Effector memory CD4-positive, alpha-beta T cell (primary cell): ENCODE results near the gene GGCX.
"Not testable (repeated sequence)": the region's sequence is repeated elsewhere in the genome, so short reads cannot be mapped to it uniquely, and the experiment has no call there.

Experiments
- DNase-seq, 3 donors: peaks; one replicate each; pipeline ENCODE4 v3.0.0-alpha.2; 2020
- H3K27ac ChIP-seq: 2 replicates; pipeline ENCODE4 v1.7.0; 2013; ENCODE audit warnings: mild to moderate bottlenecking, low read length, moderate library complexity; ENCODE audit not compliant: insufficient read depth, poor library complexity, severe bottlenecking
- H3K27me3 ChIP-seq: replicated peaks from 2 replicates; pipeline ENCODE4 v1.7.0; 2013; ENCODE audit warnings: mild to moderate bottlenecking, low read length; ENCODE audit not compliant: insufficient read depth, control insufficient read depth, poor library complexity, severe bottlenecking
- H3K36me3 ChIP-seq: 2 replicates; pipeline ENCODE4 v1.7.0; 2013; ENCODE audit warnings: mild to moderate bottlenecking, low read length, moderate library complexity; ENCODE audit not compliant: control insufficient read depth, insufficient read depth
- H3K4me1 ChIP-seq: 2 replicates; pipeline ENCODE4 v1.7.0; 2013; ENCODE audit warnings: low read length, mild to moderate bottlenecking; ENCODE audit not compliant: control insufficient read depth, insufficient read depth, poor library complexity, severe bottlenecking
- H3K4me3 ChIP-seq: 2 replicates; pipeline ENCODE4 v1.7.0; 2013; ENCODE audit warnings: low read length, low read depth, mild to moderate bottlenecking; ENCODE audit not compliant: insufficient read depth, poor library complexity, severe bottlenecking
- H3K9me3 ChIP-seq: 2 replicates; pipeline ENCODE4 v1.7.0; 2013; ENCODE audit warnings: mild to moderate bottlenecking, low read length, moderate library complexity; ENCODE audit not compliant: control insufficient read depth

GGCX gene

GRCh38 chr2:85549826-85550225 is 11.5 kb downstream of the GGCX start:
- H3K9me3 ChIP-seq = no peaks in the 10 kb centered on the region
- no peak overlapping the region for H3K4me3 ChIP-seq
- H3K4me1 ChIP-seq = no peaks in the 10 kb centered on the region
- H3K27me3 ChIP-seq = no peaks in the 10 kb centered on the region
- peaks cover 54% of the 10 kb centered on the region for H3K36me3 ChIP-seq
- H3K27ac ChIP-seq = no peak overlapping the region
- no peak for DNase-seq

- no peak for DNase-seq
- H3K4me1 ChIP-seq = no peaks in the 10 kb centered on the region
- peaks cover 54% of the 10 kb centered on the region for H3K36me3 ChIP-seq
- no peak overlapping the region for H3K4me3 ChIP-seq
- H3K9me3 ChIP-seq = no peaks in the 10 kb centered on the region
- H3K27me3 ChIP-seq = no peaks in the 10 kb centered on the region
- no peak overlapping the region for H3K27ac ChIP-seq
Observed at GRCh38 chr2:85549095-85549494, 12.2 kb downstream of the GGCX start.

GRCh38 chr2:85548608-85548900 is 12.7 kb downstream of the GGCX start:
- H3K4me1 ChIP-seq = no peaks in the 10 kb centered on the region
- no peaks in the 10 kb centered on the region for H3K9me3 ChIP-seq
- H3K4me3 ChIP-seq = no peak overlapping the region
- no peaks in the 10 kb centered on the region for H3K27me3 ChIP-seq
- H3K36me3 ChIP-seq = peaks cover 50% of the 10 kb centered on the region
- DNase-seq = no peak
- no peak overlapping the region for H3K27ac ChIP-seq

GRCh38 chr2:85547859-85548607 is 13.3 kb downstream of the GGCX start:
- H3K4me1 ChIP-seq = no peaks in the 10 kb centered on the region

GRCh38 chr2:85547089-85547858 is 14.0 kb downstream of the GGCX start:
- H3K36me3 ChIP-seq = peaks cover 49% of the 10 kb centered on the region
- no peaks in the 10 kb centered on the region for H3K9me3 ChIP-seq
- no peaks in the 10 kb centered on the region for H3K27me3 ChIP-seq
- H3K4me1 ChIP-seq = no peaks in the 10 kb centered on the region
- no peak overlapping the region for H3K27ac ChIP-seq
- DNase-seq = no peak
- H3K4me3 ChIP-seq = no peak overlapping the region

More at GRCh38 chr2:85547859-85548607, 13.3 kb downstream of the GGCX start:
- peaks cover 47% of the 10 kb centered on the region for H3K36me3 ChIP-seq
- H3K4me3 ChIP-seq = no peak overlapping the region
- no peak overlapping the region for H3K27ac ChIP-seq
- no peak for DNase-seq
- H3K9me3 ChIP-seq = no peaks in the 10 kb centered on the region
- no peaks in the 10 kb centered on the region for H3K27me3 ChIP-seq

- no peak overlapping the region for H3K27ac ChIP-seq
- no peaks in the 10 kb centered on the region for H3K27me3 ChIP-seq
Observed at GRCh38 chr2:85545780-85546240, 15.5 kb downstream of the GGCX start.

GRCh38 chr2:85544915-85545779 is 16.1 kb downstream of the GGCX start:
- not testable (repeated sequence) for H3K27ac ChIP-seq, DNase-seq, H3K4me3 ChIP-seq, H3K4me1 ChIP-seq, H3K9me3 ChIP-seq, H3K27me3 ChIP-seq
- peaks cover 46% of the 10 kb centered on the region for H3K36me3 ChIP-seq

More at GRCh38 chr2:85545780-85546240, 15.5 kb downstream of the GGCX start:
- no peaks in the 10 kb centered on the region for H3K9me3 ChIP-seq
- DNase-seq = no peak
- no peak overlapping the region for H3K4me3 ChIP-seq
- H3K4me1 ChIP-seq = peaks cover under 1% of the 10 kb centered on the region
- peaks cover 52% of the 10 kb centered on the region for H3K36me3 ChIP-seq

GRCh38 chr2:85544254-85544691 is 17.0 kb downstream of the GGCX start:
- H3K9me3 ChIP-seq, H3K27ac ChIP-seq, H3K4me3 ChIP-seq, H3K27me3 ChIP-seq, DNase-seq: not testable (repeated sequence)
- Histone ChIP-seq H3K36me3 (peaks cover 40% of the 10 kb centered on the region), H3K4me1 (peaks cover 12% of the 10 kb centered on the region)

- Histone ChIP-seq H3K36me3 (peaks cover 40% of the 10 kb centered on the region), H3K27ac (no peak overlapping the region), H3K4me3 (no peak overlapping the region), H3K9me3 (no peaks in the 10 kb centered on the region), H3K4me1 (peaks cover 16% of the 10 kb centered on the region), H3K27me3 (no peaks in the 10 kb centered on the region)
- DNase-seq = no peak
Observed at GRCh38 chr2:85542777-85543176, 18.5 kb downstream of the GGCX start.
